Activated CD8-positive, alpha-beta memory T cell treated with anti-CD3 and anti-CD28 coated beads, Interleukin-2, amount 10 ng/mL, durations not matched to agents 7 days and 5 days (primary cell): Measurements from ENCODE around the gene RASAL1. TPM values are rescaled to one million over a fixed set of nuclear protein-coding genes. Genes with fewer than 3 reads are reported as not detected.

Experiments used
- ATAC-seq: fragments of 150-1000 bp; cut with Tn5 transposase; one replicate; pipeline ENCODE4 v1.10.0; 2021; ENCODE audit warnings: moderate library complexity
- CTCF ChIA-PET: fragments of 350-600 bp; sonication (Branson Sonifier 250); formaldehyde crosslinking; loops from one replicate; lab custom pipeline; 2021; ENCODE audit warnings: antibody characterized with exemption; lab: Charles Lee
- DNase-seq: peaks from one replicate; pipeline ENCODE4 v3.0.0-alpha.2; 2020
- H3K27ac Mint-ChIP-seq: one replicate; pipeline ENCODE4 v1.8.0; 2021; ENCODE audit warnings: mild to moderate bottlenecking, mixed read lengths
- H3K27me3 Mint-ChIP-seq: one replicate; pipeline ENCODE4 v1.8.0; 2021; ENCODE audit warnings: mixed read lengths
- H3K36me3 Mint-ChIP-seq: one replicate; pipeline ENCODE4 v1.8.0; 2021; ENCODE audit warnings: mild to moderate bottlenecking, mixed read lengths
- H3K4me1 Mint-ChIP-seq: one replicate; pipeline ENCODE4 v1.8.0; 2021; ENCODE audit warnings: mixed read lengths
- H3K4me3 Mint-ChIP-seq: one replicate; pipeline ENCODE4 v1.8.0; 2021; ENCODE audit warnings: mild to moderate bottlenecking, moderate library complexity, mixed read lengths
- H3K9me3 Mint-ChIP-seq: one replicate; pipeline ENCODE4 v1.8.0; 2022; ENCODE audit warnings: low read depth, mixed read lengths
- total RNA-seq, 2 experiments: library from RNA; stranded (reverse); gene quantifications; one replicate each; pipeline ENCODE4 v1.2.3, GENCODE V29; 2021

Gene RASAL1
- total RNA-seq, 2 experiments from 2014 or later = not detected

DNA sequence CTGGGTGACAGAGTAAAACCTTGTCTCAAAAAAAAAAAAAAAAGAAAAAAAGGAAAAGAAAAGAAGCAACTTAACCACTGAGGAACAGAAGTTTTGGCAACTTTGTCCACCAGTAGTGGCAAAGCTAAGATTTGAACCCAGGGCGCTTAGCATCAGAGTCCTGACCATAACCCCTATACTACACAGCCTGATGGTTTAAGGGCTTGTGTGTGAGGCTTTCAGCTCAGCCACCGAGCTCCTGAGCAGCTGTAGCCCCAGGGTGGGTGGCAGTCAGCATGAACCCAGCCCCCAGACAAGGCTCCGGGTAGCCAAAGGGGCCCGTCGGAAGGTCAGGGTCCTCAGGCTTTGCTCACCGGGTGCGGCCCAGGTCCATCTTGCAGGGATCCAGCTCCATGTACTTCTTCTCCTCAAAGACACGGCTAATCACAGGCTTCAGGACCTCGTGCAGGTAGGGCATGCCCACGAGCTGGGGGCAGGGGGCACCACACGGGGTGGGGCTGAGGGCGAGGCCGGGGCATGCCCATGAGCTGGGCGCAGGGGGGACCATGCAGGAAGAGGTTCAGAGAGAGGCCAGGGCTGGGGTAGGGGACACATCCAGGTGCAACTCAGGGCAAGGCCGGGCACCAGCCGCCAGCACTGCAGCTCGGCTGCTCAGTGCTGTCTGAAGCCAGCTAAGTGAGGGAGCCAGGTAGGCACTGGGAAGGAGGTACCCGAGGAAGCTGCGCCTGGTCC lies 20.9 kb downstream of the RASAL1 start:
- Mint-ChIP-seq H3K27me3 (peaks cover 2% of the 10 kb centered on the region), H3K4me3 (no peak overlapping the region), H3K9me3 (no peaks in the 10 kb centered on the region), H3K4me1 (peaks cover 3% of the 10 kb centered on the region), H3K36me3 (no peaks in the 10 kb centered on the region), H3K27ac (no peak overlapping the region)
- CTCF ChIA-PET = interaction anchor here (1.5 kb wide), 1 partner anchor 39 kb away, joined by 5 read pairs; no protein-coding TSS in a partner anchor
- DNase-seq (no peak), ATAC-seq (no peak)

DNA sequence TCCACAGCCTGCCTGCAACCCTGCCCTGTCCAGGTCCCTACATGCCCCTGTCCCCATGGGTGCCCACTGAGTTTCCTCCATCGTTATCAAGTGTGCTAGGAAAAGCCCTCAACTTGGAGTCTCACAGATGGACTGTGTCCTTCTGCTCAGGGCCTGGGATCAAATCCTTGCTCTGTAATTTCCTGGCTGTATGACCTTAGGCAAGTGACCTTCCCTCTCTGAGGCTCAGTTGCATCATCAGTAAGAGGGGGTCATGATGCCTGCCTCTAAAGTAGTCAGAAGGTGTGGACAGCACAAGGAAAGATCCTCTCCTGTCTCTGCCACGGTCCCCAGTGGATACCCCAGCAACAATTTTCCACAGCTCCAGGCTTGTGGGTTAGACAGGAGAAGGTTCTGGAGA lies 22.2 kb downstream of the RASAL1 start:
- ATAC-seq (no peak), DNase-seq (no peak)
- Mint-ChIP-seq H3K9me3 (no peaks in the 10 kb centered on the region), H3K36me3 (no peaks in the 10 kb centered on the region), H3K27me3 (peaks cover 2% of the 10 kb centered on the region), H3K4me3 (no peak overlapping the region), H3K27ac (no peak overlapping the region), H3K4me1 (peaks cover 3% of the 10 kb centered on the region)
- CTCF ChIA-PET = interaction anchor here (1.4 kb wide), 1 partner anchor 15 kb away, joined by 3 read pairs; no protein-coding TSS in a partner anchor

DNA sequence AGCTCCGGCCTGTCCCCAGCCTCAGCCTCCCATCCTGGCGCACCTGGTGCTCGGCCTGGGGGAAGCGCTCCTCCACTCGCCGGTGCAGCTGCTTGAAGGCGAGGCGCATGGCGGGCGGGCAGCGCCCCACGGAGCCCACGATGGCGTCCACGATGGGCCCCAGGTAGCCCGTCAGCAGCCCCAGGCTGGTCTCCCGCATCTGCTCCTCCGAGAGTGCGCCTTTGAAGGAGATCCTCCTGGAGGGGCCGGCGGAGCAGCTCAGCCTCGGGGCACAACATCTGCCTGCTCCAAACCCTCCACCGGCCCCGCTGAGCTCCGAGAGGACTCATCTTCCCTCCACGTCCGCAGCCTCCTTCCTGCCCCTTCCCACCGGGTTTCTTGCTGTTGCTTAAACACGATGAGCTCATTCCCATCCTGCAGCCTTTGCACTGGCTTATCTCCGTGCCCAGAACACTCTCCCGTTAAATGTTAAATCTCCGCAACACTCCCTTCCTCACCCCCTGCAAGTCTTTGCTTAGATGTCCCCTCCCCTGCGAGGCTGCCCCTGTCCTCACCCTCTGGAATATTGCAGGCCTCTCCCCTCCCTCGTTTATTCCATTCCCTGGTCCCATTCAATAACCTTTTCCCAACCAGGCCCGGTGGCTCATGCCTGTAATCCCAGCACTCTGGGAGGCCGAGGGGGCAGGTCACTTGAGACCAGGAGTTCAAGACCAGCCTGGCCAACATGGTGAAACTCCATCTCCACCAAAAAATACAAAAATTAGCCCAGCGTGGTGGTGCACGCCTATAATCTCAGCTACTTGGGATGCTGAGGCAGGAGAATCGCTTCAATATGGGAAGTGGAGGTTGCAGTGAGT lies 23.3 kb downstream of the RASAL1 start:
- Mint-ChIP-seq H3K9me3 (no peaks in the 10 kb centered on the region), H3K36me3 (no peaks in the 10 kb centered on the region), H3K27ac (no peak overlapping the region), H3K4me3 (no peak overlapping the region), H3K4me1 (peaks cover 3% of the 10 kb centered on the region), H3K27me3 (no peaks in the 10 kb centered on the region)
- CTCF ChIA-PET = interaction anchor here (1.4 kb wide), 1 partner anchor 14 kb away, joined by 3 read pairs; no protein-coding TSS in a partner anchor
- DNase-seq (no peak), ATAC-seq (no peak)

DNA sequence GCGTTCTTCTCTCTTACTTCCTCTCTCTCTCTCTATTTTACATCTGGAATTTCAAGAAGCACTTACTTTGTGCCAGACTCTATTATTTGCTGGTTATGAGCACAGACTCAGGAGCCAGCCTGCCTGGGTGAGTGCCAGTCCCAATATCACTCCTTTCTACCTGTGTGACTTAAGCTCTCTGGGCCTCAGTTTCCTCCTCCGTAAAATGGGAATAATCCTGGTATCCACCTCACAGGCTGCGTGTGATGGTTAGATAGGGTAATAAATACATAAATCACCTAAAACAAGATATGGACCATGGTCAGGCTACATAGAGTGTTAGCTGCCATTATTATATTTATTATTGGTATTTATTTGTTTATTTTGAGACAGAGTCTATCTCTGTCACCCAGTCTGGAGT lies 24.3 kb downstream of the RASAL1 start:
- Mint-ChIP-seq H3K4me1 (peaks cover 12% of the 10 kb centered on the region), H3K9me3 (no peaks in the 10 kb centered on the region), H3K4me3 (no peak overlapping the region), H3K36me3 (no peaks in the 10 kb centered on the region), H3K27ac (no peak overlapping the region), H3K27me3 (no peaks in the 10 kb centered on the region)
- DNase-seq (no peak), ATAC-seq (no peak)
- CTCF ChIA-PET = no interaction called here

DNA sequence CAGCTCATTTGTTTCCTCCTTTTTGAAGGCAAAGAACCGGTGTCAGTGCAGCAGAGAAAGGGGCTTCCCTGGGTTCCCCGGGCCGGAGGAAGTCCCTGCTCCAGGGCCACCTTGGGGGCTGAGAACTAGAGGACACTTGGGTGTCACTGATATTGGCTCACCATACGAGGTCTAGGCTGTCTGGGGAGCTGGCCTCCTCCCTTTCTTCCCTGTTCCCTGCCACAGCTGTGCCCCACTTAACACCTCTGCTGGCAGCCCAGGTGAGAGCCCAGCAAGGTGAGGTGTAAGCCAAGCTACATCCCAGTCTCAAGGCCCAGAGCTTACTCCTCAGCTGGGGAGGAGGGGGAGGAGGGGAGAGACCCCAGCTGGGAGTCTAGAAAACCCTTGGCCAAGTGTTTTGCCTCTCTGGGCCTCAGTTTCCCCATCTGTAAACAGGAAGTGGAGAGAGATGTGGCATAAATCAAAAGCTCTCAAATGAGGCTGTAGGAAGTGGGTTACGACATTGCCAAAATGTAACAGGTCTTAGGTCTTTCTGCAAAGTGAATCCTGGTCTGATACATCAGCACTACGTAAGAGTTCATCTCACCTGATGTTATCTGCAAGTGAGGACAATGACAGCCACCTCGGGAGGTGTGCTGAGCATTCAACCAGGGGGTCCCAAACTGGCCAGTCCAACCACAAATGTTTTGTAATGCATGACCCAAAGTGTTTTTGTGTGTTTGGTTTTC lies 25.5 kb downstream of the RASAL1 start:
- ATAC-seq (no peak), DNase-seq (no peak)
- peaks cover 12% of the 10 kb centered on the region for H3K4me1 Mint-ChIP-seq
- no peaks in the 10 kb centered on the region for H3K36me3 Mint-ChIP-seq
- CTCF ChIA-PET = no interaction called here
- H3K27ac Mint-ChIP-seq = no peak overlapping the region
- H3K4me3 Mint-ChIP-seq = no peak overlapping the region
- H3K27me3 Mint-ChIP-seq = peaks cover under 1% of the 10 kb centered on the region
- H3K9me3 Mint-ChIP-seq = no peaks in the 10 kb centered on the region

DNA sequence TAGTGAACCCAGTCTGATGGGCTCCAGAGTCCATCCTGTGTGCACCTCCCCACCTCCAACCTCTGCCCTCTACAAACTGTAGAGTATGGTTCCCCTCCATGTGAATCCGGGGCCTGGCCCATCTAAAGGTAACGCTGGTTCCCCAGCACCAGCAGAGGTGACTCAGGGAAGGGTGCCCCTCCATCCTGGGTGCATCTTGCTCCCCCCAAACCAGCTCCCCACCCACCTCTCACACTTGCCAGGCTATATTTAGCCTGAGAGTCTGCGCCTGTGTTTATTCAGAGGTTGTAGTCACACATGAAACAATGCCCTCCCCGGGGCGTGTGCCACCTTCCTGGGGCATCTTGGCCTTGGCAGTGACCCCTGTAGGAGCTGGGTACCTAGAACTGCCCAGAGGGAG lies 26.2 kb downstream of the RASAL1 start:
- CTCF ChIA-PET = no interaction called here
- Mint-ChIP-seq H3K9me3 (no peaks in the 10 kb centered on the region), H3K4me1 (peaks cover 12% of the 10 kb centered on the region), H3K27ac (no peak overlapping the region), H3K27me3 (peaks cover 3% of the 10 kb centered on the region), H3K4me3 (no peak overlapping the region), H3K36me3 (no peaks in the 10 kb centered on the region)
- DNase-seq (no peak), ATAC-seq (no peak)

DNA sequence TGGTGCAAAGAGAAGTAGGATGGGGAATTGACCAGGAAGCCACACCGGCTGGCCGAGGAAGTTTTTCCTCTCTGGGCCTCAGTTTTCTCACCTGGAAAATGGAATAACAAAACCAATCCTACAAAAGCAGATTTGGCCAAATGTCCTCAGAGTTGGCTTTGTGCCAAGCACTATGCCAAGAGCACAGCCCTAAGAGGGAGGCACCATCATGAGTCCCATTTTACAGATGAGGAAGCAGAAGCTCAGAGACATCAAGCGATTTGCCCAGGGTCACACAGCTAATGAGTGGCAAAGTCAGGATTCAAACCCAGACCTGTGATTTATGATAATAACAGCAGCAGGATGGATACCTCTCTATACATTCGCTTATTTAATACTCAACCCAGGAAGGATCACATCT lies 27.3 kb downstream of the RASAL1 start:
- H3K4me3 Mint-ChIP-seq = no peak overlapping the region
- H3K9me3 Mint-ChIP-seq = no peaks in the 10 kb centered on the region
- peaks cover 21% of the 10 kb centered on the region for H3K4me1 Mint-ChIP-seq
- H3K36me3 Mint-ChIP-seq = no peaks in the 10 kb centered on the region
- H3K27ac Mint-ChIP-seq = no peak overlapping the region
- peaks cover 3% of the 10 kb centered on the region for H3K27me3 Mint-ChIP-seq
- no peak for ATAC-seq
- DNase-seq = no peak
- CTCF ChIA-PET = interaction anchor here (1.1 to 1.3 kb wide), 2 partner anchors 10 to 65 kb away, joined by 3 to 4 read pairs; no protein-coding TSS in a partner anchor

DNA sequence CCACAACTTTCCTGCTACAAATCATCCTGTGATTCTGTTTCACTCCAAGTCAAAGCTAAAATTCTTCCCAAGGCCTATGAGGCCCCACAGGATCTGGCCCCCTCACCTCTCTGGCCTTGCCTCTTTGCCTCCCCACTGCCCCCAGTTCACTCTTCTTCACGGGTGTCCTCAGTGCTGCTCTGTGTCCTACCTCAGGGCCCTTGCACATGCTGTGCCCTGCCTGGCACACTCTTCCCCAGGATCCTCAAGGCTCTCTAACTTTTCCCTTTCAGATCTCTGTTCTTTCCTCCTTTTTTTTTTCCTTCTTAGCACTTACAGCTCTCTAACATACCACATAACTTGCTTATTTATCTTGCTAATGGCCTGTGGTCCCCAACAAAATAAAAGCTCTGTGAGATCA lies 29.2 kb downstream of the RASAL1 start:
- Mint-ChIP-seq H3K27me3 (peaks cover 3% of the 10 kb centered on the region), H3K36me3 (no peaks in the 10 kb centered on the region), H3K9me3 (no peaks in the 10 kb centered on the region), H3K4me1 (peaks cover 23% of the 10 kb centered on the region), H3K27ac (no peak overlapping the region), H3K4me3 (no peak overlapping the region)
- DNase-seq (no peak), ATAC-seq (no peak)
- CTCF ChIA-PET = interaction anchor here (1.5 kb wide), 1 partner anchor 114 kb away, joined by 4 read pairs; no protein-coding TSS in a partner anchor

DNA sequence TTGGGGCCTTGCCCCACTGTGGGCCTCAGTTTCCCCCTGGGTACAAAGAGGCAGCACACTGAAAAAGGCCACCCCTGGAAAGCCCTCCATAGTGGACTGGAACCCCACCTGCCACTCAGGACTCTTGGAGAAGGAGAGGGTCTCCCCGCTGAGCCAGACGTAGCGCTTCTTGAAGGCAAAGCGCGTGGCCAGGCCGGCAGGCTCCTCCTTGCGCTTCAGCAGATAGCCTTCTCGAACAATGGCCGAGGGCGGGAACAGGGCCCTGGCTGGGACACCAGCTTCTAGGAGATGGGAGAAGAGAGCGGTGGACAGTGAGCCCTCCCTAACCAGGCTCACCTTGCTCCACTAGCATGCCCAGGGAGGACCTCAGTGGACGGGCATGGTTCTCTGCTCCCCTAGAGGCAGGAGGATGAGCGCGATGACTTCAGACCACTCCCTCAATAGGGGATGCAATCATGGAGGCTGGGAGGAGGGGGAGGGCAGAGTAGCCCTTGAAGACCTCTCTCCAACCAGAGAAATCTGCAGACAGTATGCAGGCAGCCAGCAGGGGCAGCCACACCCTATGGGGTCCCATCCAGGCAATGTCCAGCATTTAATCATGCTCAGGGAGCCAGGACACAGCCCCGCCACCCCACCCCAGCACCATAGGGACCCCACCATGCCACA lies 29.8 kb downstream of the RASAL1 start:
- no peak for ATAC-seq
- Mint-ChIP-seq H3K4me1 (peaks cover 23% of the 10 kb centered on the region), H3K4me3 (no peak overlapping the region), H3K36me3 (no peaks in the 10 kb centered on the region), H3K9me3 (no peaks in the 10 kb centered on the region), H3K27me3 (peaks cover 3% of the 10 kb centered on the region), H3K27ac (no peak overlapping the region)
- CTCF ChIA-PET = no interaction called here
- no peak for DNase-seq

DNA sequence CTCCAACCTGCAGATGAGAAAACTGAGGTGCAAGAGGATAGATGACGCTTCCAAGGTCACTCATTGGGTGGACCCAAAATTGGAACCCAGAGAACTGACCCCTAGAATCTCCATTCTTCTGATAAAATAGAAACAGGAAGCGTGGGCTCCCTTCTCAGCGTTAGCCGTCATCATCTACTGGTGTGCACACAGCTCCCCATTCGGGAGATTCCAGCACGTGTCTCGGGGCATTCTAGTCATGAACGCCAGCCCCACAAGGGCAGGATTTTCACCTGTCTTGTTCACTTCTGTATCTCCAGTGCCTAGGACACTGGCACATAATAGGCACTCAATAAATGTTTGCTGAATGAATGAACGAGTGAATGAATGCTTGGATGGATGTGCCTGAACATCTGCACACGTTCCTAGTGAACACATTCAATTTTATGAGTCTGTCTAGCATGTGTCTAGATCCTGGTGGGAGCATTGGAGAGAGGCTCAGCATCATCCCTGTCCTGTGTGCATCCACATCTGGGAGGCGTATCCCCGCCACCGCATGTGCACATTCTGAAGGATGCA lies 30.5 kb downstream of the RASAL1 start:
- Mint-ChIP-seq H3K27ac (no peak overlapping the region), H3K4me1 (peaks cover 20% of the 10 kb centered on the region), H3K36me3 (no peaks in the 10 kb centered on the region), H3K27me3 (peaks cover 3% of the 10 kb centered on the region), H3K4me3 (no peak overlapping the region), H3K9me3 (no peaks in the 10 kb centered on the region)
- CTCF ChIA-PET = interaction anchor here (1.4 to 2.1 kb wide), 2 partner anchors 48 to 57 kb away, joined by 3 to 7 read pairs; no protein-coding TSS in a partner anchor
- DNase-seq (no peak), ATAC-seq (no peak)

DNA sequence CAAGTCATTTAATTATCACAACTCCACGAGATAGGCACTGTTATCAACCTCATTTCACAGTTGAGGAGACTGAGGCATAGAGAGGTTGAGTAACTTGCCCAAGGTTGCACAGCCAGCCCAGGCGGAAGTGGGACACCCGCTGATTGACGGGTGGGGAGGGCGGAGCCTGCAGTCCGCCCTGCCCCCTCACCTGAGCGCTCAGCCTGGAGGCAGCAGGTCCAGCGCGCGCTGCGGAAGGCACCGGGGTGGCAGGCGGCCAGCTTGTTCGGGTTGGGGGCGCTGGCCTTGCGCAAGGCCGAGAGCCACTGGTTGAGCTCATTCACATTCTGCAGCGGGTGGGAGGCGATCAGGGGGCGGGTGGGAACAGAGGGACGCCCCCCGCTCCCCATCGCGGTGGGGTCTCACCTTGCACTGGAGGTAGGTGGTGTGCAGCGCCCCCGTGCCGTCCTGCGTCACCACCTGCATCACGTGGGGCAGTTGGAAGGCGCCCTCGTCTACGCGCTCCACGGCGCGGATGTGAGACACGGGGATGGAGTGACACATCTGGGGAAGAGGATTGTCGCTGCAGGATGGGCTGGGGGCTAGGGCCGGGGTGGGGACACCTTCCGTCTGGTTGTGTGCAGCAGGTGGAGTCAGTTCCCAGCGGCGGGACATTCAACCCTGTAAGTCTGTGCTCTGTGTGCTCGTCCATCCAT lies 31.7 kb downstream of the RASAL1 start:
- Mint-ChIP-seq H3K27me3 (peaks cover 3% of the 10 kb centered on the region), H3K36me3 (no peaks in the 10 kb centered on the region), H3K4me3 (peak overlapping the region; percentile 57), H3K27ac (peak overlapping the region; percentile 37), H3K4me1 (peaks cover 20% of the 10 kb centered on the region), H3K9me3 (no peaks in the 10 kb centered on the region)
- peak; percentile 76 for DNase-seq
- ATAC-seq = peak; percentile 92
- CTCF ChIA-PET = interaction anchor here (1.1 to 2.1 kb wide), 3 partner anchors 49 to 69 kb away, joined by 3 to 7 read pairs (median 4); no protein-coding TSS in a partner anchor

DNA sequence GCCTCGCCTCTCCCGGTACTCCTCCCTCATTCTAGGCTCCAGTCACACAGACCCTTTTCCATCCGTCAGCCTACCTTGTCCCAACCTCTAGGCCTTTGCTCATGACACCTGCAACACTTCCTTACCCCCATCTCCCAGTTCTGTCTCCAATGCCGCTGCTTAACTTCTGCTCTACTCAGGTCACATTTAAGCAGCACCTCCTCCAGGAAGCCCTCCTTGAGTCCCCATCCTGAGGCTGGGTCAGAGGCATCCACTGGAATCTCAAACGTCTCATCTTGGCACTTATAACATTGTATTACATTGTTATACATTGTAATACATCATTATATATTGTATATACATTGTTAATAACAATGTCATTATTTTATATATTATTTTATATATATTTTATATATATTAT lies 32.8 kb downstream of the RASAL1 start:
- H3K36me3 Mint-ChIP-seq = no peaks in the 10 kb centered on the region
- H3K27me3 Mint-ChIP-seq = peaks cover 3% of the 10 kb centered on the region
- H3K4me1 Mint-ChIP-seq = peaks cover 22% of the 10 kb centered on the region
- ATAC-seq (no peak), DNase-seq (no peak)
- no peak overlapping the region for H3K4me3 Mint-ChIP-seq
- no peaks in the 10 kb centered on the region for H3K9me3 Mint-ChIP-seq
- CTCF ChIA-PET = interaction anchor here (1.1 to 2.1 kb wide), 3 partner anchors 15 to 70 kb away, joined by 3 to 7 read pairs (median 4); no protein-coding TSS in a partner anchor
- no peak overlapping the region for H3K27ac Mint-ChIP-seq
